HEK293 (cell line): ENCODE data around the gene SLC37A4.

Source experiments
- BCL6B ChIP-seq: fragments of 450-650 bp; formaldehyde crosslinking; IDR thresholded peaks from 2 replicates; pipeline ENCODE4 v1.5.1; 2017; ENCODE audit warnings: missing biosample characterization, missing genetic modification characterization
- GLIS1 ChIP-seq: fragments of 450-650 bp; formaldehyde crosslinking; IDR thresholded peaks from 2 replicates; pipeline ENCODE4 v1.5.1; 2016; ENCODE audit warnings: missing biosample characterization, missing genetic modification characterization
- KLF8 ChIP-seq: fragments of 450-650 bp; formaldehyde crosslinking; IDR thresholded peaks from 2 replicates; pipeline ENCODE4 v1.5.1; 2016; ENCODE audit warnings: missing biosample characterization, missing genetic modification characterization
- MYNN ChIP-seq: fragments of 450-650 bp; formaldehyde crosslinking; IDR thresholded peaks from 2 replicates; pipeline ENCODE4 v1.5.1; 2016; ENCODE audit warnings: missing biosample characterization, missing genetic modification characterization, borderline replicate concordance
- SALL2 ChIP-seq: fragments of 450-650 bp; formaldehyde crosslinking; IDR thresholded peaks from 2 replicates; pipeline ENCODE4 v1.5.0; 2017; ENCODE audit warnings: missing biosample characterization, mild to moderate bottlenecking, missing genetic modification characterization, borderline replicate concordance
- SCRT2 ChIP-seq: fragments of 450-650 bp; formaldehyde crosslinking; IDR thresholded peaks from 2 replicates; pipeline ENCODE4 v1.5.1; 2016; ENCODE audit warnings: missing biosample characterization, missing genetic modification characterization
- TSHZ1 ChIP-seq: fragments of 450-650 bp; formaldehyde crosslinking; IDR thresholded peaks from 2 replicates; pipeline ENCODE4 v1.5.1; 2016; ENCODE audit warnings: missing biosample characterization, missing genetic modification characterization, borderline replicate concordance
- ZBTB17 ChIP-seq: fragments of 450-650 bp; formaldehyde crosslinking; IDR thresholded peaks from 2 replicates; pipeline ENCODE4 v1.5.1; 2016; ENCODE audit warnings: missing biosample characterization, missing genetic modification characterization
- ZBTB8A ChIP-seq: fragments of 450-650 bp; formaldehyde crosslinking; IDR thresholded peaks from 2 replicates; pipeline ENCODE4 v1.5.1; 2016; ENCODE audit warnings: missing biosample characterization, missing genetic modification characterization
- ZFP3 ChIP-seq: fragments of 450-650 bp; formaldehyde crosslinking; IDR thresholded peaks from 2 replicates; pipeline ENCODE4 v1.5.1; 2016; ENCODE audit warnings: low read depth, missing biosample characterization, missing genetic modification characterization
- ZNF112 ChIP-seq: fragments of 450-650 bp; formaldehyde crosslinking; IDR thresholded peaks from 2 replicates; pipeline ENCODE4 v1.5.0; 2017; ENCODE audit warnings: missing biosample characterization, missing genetic modification characterization
- ZNF175 ChIP-seq: fragments of 450-650 bp; formaldehyde crosslinking; IDR thresholded peaks from 2 replicates; pipeline ENCODE4 v1.5.1; 2016; ENCODE audit warnings: missing biosample characterization, missing genetic modification characterization
- ZNF211 ChIP-seq: fragments of 450-650 bp; formaldehyde crosslinking; IDR thresholded peaks from 2 replicates; pipeline ENCODE4 v1.5.1; 2016; ENCODE audit warnings: low read depth, missing biosample characterization, missing genetic modification characterization
- ZNF239 ChIP-seq: fragments of 450-650 bp; formaldehyde crosslinking; IDR thresholded peaks from 2 replicates; pipeline ENCODE4 v1.5.1; 2016; ENCODE audit warnings: missing biosample characterization, missing genetic modification characterization
- ZNF24 ChIP-seq: fragments of 450-650 bp; formaldehyde crosslinking; IDR thresholded peaks from 2 replicates; pipeline ENCODE4 v1.5.1; 2016; ENCODE audit warnings: missing biosample characterization, missing genetic modification characterization
- ZNF266 ChIP-seq: fragments of 450-650 bp; formaldehyde crosslinking; IDR thresholded peaks from 2 replicates; pipeline ENCODE4 v1.5.1; 2016; ENCODE audit warnings: missing biosample characterization, missing genetic modification characterization, low read depth
- ZNF521 ChIP-seq: fragments of 450-650 bp; formaldehyde crosslinking; IDR thresholded peaks from 2 replicates; pipeline ENCODE4 v1.5.1; 2017; ENCODE audit warnings: missing biosample characterization, mild to moderate bottlenecking, missing genetic modification characterization
- ZNF843 ChIP-seq: fragments of 450-650 bp; formaldehyde crosslinking; IDR thresholded peaks from 2 replicates; pipeline ENCODE4 v1.5.1; 2016; ENCODE audit warnings: missing biosample characterization, missing genetic modification characterization
- TF ChIP-seq, protein P1 (sequence below): fragments of 450-650 bp; formaldehyde crosslinking; IDR thresholded peaks from 2 replicates; pipeline ENCODE4 v1.5.1; 2017; ENCODE audit warnings: missing biosample characterization, missing genetic modification characterization
- TF ChIP-seq, protein P2 (sequence below): fragments of 450-650 bp; formaldehyde crosslinking; IDR thresholded peaks from 2 replicates; pipeline ENCODE4 v1.5.0; 2017; ENCODE audit warnings: missing biosample characterization, missing genetic modification characterization, borderline replicate concordance
- TF ChIP-seq, protein P3 (sequence below): fragments of 450-650 bp; formaldehyde crosslinking; IDR thresholded peaks from 2 replicates; pipeline ENCODE4 v1.5.1; 2016; ENCODE audit warnings: missing biosample characterization, missing genetic modification characterization
- TF ChIP-seq, protein P4 (sequence below): fragments of 450-650 bp; formaldehyde crosslinking; IDR thresholded peaks from 2 replicates; pipeline ENCODE4 v1.5.1; 2016; ENCODE audit warnings: missing biosample characterization, missing genetic modification characterization, low read depth

Gene SLC37A4

GRCh38 chr11:119018074-119018938, 12.4 kb downstream of the SLC37A4 start, which contains the start of the genes RPS25 and TRAPPC4 (continued):
- TF ChIP-seq, protein P1, sequence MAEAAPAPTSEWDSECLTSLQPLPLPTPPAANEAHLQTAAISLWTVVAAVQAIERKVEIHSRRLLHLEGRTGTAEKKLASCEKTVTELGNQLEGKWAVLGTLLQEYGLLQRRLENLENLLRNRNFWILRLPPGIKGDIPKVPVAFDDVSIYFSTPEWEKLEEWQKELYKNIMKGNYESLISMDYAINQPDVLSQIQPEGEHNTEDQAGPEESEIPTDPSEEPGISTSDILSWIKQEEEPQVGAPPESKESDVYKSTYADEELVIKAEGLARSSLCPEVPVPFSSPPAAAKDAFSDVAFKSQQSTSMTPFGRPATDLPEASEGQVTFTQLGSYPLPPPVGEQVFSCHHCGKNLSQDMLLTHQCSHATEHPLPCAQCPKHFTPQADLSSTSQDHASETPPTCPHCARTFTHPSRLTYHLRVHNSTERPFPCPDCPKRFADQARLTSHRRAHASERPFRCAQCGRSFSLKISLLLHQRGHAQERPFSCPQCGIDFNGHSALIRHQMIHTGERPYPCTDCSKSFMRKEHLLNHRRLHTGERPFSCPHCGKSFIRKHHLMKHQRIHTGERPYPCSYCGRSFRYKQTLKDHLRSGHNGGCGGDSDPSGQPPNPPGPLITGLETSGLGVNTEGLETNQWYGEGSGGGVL (tag by site-specific recombination) = no peak; the same call in 1 of the 2 replicates
- TF ChIP-seq SCRT2 (peak; percentile 100), ZBTB8A (tag by site-specific recombination) (no peak), TSHZ1 (tag by site-specific recombination) (no peak), ZNF521 (tag by site-specific recombination) (no peak), BCL6B (tag by site-specific recombination) (no peak), ZNF843 (tag by site-specific recombination) (no peak), MYNN (tag by site-specific recombination) (no peak), ZNF266 (tag by site-specific recombination) (no peak), ZNF24 (tag by site-specific recombination) (no peak), SALL2 (tag by site-specific recombination) (no peak), ZBTB17 (tag by site-specific recombination) (peak; percentile 97), KLF8 (tag by site-specific recombination) (peak; percentile 54), GLIS1 (peak; percentile 59), ZNF112 (tag by site-specific recombination) (no peak), ZNF239 (tag by site-specific recombination) (no peak), ZNF211 (tag by site-specific recombination) (no peak), ZFP3 (tag by site-specific recombination) (no peak), ZNF175 (no peak)
- TF ChIP-seq, protein P2, sequence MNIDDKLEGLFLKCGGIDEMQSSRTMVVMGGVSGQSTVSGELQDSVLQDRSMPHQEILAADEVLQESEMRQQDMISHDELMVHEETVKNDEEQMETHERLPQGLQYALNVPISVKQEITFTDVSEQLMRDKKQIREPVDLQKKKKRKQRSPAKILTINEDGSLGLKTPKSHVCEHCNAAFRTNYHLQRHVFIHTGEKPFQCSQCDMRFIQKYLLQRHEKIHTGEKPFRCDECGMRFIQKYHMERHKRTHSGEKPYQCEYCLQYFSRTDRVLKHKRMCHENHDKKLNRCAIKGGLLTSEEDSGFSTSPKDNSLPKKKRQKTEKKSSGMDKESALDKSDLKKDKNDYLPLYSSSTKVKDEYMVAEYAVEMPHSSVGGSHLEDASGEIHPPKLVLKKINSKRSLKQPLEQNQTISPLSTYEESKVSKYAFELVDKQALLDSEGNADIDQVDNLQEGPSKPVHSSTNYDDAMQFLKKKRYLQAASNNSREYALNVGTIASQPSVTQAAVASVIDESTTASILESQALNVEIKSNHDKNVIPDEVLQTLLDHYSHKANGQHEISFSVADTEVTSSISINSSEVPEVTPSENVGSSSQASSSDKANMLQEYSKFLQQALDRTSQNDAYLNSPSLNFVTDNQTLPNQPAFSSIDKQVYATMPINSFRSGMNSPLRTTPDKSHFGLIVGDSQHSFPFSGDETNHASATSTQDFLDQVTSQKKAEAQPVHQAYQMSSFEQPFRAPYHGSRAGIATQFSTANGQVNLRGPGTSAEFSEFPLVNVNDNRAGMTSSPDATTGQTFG (tag by site-specific recombination) = no peak
- TF ChIP-seq, protein P3, sequence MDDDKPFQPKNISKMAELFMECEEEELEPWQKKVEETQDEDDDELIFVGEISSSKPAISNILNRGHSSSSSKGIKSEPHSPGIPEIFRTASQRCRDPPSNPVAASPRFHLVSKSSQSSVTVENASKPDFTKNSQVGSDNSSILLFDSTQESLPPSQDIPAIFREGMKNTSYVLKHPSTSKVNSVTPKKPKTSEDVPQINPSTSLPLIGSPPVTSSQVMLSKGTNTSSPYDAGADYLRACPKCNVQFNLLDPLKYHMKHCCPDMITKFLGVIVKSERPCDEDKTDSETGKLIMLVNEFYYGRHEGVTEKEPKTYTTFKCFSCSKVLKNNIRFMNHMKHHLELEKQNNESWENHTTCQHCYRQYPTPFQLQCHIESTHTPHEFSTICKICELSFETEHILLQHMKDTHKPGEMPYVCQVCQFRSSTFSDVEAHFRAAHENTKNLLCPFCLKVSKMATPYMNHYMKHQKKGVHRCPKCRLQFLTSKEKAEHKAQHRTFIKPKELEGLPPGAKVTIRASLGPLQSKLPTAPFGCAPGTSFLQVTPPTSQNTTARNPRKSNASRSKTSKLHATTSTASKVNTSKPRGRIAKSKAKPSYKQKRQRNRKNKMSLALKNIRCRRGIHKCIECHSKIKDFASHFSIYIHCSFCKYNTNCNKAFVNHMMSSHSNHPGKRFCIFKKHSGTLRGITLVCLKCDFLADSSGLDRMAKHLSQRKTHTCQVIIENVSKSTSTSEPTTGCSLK (tag by site-specific recombination) = no peak
- TF ChIP-seq, protein P4, sequence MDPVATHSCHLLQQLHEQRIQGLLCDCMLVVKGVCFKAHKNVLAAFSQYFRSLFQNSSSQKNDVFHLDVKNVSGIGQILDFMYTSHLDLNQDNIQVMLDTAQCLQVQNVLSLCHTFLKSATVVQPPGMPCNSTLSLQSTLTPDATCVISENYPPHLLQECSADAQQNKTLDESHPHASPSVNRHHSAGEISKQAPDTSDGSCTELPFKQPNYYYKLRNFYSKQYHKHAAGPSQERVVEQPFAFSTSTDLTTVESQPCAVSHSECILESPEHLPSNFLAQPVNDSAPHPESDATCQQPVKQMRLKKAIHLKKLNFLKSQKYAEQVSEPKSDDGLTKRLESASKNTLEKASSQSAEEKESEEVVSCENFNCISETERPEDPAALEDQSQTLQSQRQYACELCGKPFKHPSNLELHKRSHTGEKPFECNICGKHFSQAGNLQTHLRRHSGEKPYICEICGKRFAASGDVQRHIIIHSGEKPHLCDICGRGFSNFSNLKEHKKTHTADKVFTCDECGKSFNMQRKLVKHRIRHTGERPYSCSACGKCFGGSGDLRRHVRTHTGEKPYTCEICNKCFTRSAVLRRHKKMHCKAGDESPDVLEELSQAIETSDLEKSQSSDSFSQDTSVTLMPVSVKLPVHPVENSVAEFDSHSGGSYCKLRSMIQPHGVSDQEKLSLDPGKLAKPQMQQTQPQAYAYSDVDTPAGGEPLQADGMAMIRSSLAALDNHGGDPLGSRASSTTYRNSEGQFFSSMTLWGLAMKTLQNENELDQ = no peak
